NB4 (cell line): Measurements from ENCODE around the gene BTBD2.

Source experiments
- DNase-seq: peaks from one replicate; pipeline ENCODE4 v3.0.0; 2010; ENCODE audit warnings: low read depth
- H3K4me3 ChIP-seq: one replicate; pipeline ENCODE4 v1.5.1; 2011; ENCODE audit warnings: mild to moderate bottlenecking, low read depth, low read length, moderate library complexity
- MYC ChIP-seq: IDR thresholded peaks from 2 replicates; pipeline ENCODE4 v1.6.1; 2011; ENCODE audit warnings: low read depth, low read length
- POLR2A ChIP-seq: IDR thresholded peaks from 2 replicates; pipeline ENCODE4 v1.6.1; 2011; ENCODE audit warnings: mild to moderate bottlenecking; ENCODE audit not compliant: insufficient read length; ENCODE audit errors: extremely low read depth
- TF ChIP-seq, protein P1 (sequence below): IDR thresholded peaks from one replicate; pipeline ENCODE4 v1.5.1; 2012; ENCODE audit warnings: low read depth, low read length
- TF ChIP-seq, protein P2 (sequence below): IDR thresholded peaks from 2 replicates; pipeline ENCODE4 v1.6.1; 2011; ENCODE audit warnings: low read depth, low read length

Gene BTBD2

DNA sequence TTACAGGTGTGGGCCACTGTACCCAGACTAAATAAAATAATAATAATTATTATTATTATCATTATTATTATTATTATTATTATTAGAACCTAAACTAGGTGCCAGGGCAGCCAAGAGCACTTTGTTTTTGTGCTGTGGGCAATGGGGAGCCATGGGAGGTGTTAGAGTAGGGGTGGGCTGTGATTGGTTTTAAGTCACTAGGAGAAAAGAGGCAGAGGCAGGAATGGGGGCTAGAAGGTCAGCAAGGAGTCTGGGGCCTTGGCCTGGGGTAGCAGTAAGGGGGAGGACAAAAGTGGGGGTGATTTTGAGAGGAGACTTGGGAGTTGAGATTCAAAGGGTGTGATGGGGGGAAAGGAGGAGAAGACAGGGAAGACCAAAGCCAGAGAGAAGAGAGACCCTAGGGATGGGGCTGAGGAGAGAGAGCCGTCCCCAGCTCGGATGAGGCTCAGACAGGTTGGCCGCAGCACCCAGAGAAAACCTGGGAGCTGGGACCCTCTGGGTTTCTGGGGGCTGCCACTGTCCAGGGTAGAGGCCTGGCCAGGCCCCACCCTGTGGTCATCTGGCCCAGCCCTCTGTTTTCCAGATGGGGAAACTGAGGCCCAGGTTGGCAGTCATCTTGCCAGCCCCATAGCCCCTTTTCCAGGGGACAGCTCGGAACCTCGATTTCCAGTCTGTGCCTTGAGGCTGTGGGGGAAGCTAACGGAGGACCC is 17.8 kb upstream of the BTBD2 start:
- TF ChIP-seq, protein P1, sequence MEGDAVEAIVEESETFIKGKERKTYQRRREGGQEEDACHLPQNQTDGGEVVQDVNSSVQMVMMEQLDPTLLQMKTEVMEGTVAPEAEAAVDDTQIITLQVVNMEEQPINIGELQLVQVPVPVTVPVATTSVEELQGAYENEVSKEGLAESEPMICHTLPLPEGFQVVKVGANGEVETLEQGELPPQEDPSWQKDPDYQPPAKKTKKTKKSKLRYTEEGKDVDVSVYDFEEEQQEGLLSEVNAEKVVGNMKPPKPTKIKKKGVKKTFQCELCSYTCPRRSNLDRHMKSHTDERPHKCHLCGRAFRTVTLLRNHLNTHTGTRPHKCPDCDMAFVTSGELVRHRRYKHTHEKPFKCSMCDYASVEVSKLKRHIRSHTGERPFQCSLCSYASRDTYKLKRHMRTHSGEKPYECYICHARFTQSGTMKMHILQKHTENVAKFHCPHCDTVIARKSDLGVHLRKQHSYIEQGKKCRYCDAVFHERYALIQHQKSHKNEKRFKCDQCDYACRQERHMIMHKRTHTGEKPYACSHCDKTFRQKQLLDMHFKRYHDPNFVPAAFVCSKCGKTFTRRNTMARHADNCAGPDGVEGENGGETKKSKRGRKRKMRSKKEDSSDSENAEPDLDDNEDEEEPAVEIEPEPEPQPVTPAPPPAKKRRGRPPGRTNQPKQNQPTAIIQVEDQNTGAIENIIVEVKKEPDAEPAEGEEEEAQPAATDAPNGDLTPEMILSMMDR, result no peak
- TF ChIP-seq, protein P2, sequence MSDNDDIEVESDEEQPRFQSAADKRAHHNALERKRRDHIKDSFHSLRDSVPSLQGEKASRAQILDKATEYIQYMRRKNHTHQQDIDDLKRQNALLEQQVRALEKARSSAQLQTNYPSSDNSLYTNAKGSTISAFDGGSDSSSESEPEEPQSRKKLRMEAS, result no peak
- TF ChIP-seq MYC (no peak), POLR2A (no peak)
- no peak overlapping the region for H3K4me3 ChIP-seq
- DNase-seq, result no peak

DNA sequence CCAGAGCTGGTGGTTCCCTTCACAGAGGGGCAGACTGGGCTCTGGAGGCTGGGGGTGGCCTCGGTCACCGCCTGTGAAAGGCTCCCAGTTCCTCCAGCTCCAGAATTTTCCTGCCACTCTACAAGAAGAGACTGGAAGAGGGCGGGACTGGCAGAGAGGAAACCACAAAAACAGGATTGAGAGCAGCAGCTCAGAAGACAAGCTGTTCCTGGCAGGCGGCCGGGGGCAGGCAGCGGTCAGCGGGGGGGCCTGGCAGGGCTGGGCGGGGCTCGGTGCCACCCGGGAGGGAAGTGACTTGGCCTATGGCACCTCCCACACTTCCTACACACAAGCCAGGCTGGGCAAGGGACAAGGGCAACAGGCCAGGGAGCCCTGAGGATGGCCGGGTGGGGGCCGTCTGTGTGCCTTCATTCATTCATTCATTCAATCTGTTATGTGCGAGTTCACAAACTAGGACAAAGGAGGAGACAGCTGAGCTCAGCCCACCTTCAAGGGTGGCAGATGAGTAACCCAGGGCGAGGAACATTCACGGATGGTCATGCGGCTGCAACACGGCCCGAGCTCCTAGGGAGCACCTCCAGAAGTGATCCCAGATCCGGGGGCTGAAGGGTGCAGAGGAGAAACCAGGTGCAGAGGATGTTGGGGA is 16.9 kb upstream of the BTBD2 start:
- DNase-seq, result peak; percentile 71
- H3K4me3 ChIP-seq, result no peak overlapping the region
- TF ChIP-seq, protein P1, result no peak
- TF ChIP-seq, protein P2, result no peak
- TF ChIP-seq POLR2A, result no peak
- TF ChIP-seq MYC, result no peak

DNA sequence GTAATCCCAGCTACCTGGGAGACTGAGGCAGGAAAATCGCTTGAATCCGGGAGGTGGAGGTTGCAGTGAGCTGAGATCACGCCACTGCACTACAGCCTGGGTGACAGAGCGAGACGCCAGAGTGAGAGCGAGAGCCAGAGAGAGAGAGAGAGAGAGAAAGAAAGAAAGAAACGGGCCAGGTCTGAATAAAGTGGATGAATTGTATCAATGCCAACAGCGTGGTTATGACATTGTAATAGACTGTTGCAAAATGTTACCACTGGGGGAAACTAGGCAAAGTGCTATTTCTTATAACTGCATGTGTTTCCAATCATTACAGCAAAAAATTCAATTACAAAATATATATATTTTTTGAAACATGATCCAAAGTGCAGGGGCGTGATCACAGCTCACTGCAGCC is 11.8 kb upstream of the BTBD2 start:
- peak; percentile 34 for DNase-seq
- no peak for TF ChIP-seq MYC
- TF ChIP-seq POLR2A, result no peak
- no peak overlapping the region for H3K4me3 ChIP-seq

DNA sequence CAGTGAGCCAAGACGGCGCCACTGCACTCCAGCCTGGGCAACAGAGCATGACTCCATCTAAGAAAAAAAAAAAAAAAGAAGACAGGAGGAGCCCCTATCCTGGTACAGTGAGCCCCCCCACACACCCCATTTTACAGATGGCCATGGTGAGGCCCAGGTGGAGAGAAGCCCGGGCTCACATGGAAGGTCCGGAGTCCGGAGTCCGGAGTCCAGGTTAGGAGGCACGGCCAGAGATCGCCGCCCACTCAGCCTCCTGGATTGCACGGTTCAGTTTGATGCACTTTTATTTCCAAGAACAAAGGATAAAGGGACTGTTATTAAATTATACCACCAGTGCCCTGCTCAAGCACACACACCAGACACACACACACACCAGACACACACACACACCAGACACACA is 11.3 kb upstream of the BTBD2 start:
- TF ChIP-seq POLR2A (no peak), MYC (no peak)
- TF ChIP-seq, protein P1, result no peak
- TF ChIP-seq, protein P2, result no peak
- no peak for DNase-seq
- H3K4me3 ChIP-seq, result no peak overlapping the region

DNA sequence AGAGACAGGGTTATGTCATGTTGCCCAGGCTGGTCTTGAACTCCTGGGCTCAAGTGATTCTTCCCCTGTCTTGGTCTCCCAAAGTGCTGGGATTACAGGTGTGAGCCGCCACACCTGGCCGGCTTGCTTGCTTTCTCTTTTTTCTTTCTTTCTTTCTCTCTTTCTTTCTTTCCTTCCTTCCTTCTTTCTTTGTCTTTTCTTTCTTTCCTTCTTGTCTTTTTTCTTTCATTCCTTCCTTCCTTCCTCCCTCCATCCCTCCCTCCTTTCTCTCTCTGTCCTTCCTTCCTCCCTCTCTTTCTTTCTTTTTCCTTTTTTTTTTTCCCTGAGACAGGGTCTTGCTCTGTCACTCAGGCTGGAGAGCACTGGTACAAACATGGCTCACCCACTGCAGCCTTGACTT is 6.8 kb upstream of the BTBD2 start:
- no peak for DNase-seq
- TF ChIP-seq MYC (no peak), POLR2A (no peak)
- TF ChIP-seq, protein P2, result no peak
- TF ChIP-seq, protein P1, result no peak
- no peak overlapping the region for H3K4me3 ChIP-seq

DNA sequence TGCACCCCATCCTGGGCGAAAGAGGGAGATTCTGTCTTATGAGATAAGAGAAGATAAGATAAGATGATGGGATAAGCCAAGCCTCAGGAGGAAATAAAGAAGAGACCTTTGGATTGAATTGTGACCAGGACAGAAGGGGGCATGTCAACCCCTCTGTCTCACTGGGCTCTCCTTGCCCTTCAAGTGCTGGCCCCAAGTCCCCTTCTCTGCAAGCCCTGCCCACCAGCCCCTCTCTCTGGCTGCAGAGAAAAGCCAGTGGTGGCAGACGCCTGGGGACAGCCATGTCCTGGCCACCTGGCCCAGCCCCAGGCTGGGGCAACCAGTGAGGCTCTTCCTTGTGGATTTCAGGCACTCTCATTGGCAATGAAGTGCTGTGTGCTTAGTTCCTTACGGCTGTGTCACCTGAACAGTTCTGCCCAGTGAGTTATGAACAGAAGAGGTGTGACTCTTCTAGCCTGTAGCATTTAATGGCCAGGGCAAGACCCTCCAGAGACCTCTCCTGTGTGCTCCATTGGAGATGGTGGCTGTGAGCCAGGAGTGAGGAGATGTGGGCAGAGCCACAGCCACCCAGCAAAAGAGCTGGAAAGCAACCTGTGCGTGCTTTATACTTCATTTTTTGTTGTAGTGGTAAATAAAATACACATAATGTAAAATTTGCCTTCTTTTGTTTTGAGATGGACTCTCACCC is 6.1 kb upstream of the BTBD2 start:
- TF ChIP-seq POLR2A (no peak), MYC (no peak)
- TF ChIP-seq, protein P2, result no peak
- TF ChIP-seq, protein P1, result no peak
- no peak overlapping the region for H3K4me3 ChIP-seq
- DNase-seq, result no peak
